GM19025 (cell line): Measurements from ENCODE around the gene MAP4K4.
"Not testable (repeated sequence)": the region's sequence is repeated elsewhere in the genome, so short reads cannot be mapped to it uniquely, and the experiment has no call there.

Source experiments
- ATAC-seq: cut with Tn5 transposase; IDR thresholded peaks from one replicate; pipeline ENCODE4 v1.9.1; 2021; ENCODE audit warnings: mild to moderate bottlenecking, low read depth, moderate library complexity; ENCODE audit not compliant: unreplicated experiment

The MAP4K4 gene

DNA sequence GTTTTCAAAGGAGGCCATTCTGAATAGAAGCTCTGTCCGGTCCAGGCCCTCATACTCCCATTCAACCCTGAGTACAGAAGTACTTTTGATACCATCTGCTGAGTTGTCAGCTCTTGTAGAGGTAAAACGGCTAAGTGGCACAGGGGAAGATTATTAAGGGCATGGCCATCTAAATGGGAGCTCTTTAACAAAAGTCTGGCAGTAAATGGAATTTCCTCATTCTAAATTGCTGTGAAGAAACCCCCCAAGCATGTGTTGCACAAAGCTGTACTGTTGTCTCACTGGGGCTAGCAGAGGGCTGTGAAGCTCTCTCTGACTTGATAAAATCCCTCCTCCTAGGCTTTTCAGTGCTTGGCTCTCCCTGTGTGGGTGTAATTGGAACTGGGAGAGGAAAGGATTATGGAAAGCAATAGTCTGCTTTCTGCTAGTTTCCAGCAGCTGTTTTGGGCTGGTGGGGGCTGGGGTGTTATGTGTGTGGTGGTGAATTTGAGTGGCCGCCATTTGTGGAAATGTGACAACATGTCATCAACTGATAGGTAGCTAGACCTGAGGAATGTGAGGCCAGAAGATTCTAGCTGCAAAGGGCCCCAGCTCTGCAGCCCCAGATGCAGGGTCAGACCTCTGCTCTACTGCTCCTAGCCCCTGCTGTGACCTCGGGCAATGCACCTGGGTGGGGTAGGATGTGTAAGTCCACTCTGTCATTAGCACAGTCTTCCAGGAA is 65.1 kb downstream of the MAP4K4 start:
- no peak for ATAC-seq

DNA sequence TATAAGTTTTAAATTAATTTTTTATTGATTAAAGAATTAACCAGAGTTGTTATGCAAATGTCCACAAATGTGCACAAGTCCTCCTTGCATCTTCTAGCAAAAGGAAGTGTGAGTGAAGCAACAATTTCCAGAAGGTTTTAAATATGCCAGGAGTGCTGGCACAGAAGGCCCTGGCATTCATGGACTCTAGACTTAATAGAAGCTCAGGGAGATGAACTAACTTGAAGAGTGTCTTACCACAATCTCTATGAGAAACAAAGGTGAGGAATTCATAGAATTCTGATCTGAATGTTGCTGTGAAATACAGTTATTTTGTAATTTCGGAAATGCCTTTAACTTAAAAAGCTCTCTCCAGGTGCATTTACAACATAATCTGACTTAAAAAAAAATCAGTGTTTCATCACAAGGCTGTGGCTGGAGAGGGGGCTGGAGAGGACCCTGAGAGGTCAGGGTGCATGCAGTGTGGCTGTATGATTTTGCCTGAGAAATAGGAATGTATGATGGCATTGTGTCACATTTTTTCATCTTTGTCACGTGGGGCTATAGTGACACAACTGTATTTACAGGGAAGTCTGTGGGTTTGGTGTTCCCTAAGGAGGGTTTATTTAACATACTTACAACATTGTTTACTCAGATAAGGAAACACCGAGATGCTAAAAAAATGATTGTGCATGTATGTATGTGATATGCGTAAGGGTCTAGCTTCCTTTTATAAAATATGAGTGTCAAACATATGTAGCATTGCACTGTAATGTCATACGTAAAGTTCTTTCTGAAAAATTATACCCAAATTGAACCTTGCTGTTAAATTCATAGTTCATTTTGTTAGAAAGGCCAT is 66.2 kb downstream of the MAP4K4 start:
- no peak for ATAC-seq

DNA sequence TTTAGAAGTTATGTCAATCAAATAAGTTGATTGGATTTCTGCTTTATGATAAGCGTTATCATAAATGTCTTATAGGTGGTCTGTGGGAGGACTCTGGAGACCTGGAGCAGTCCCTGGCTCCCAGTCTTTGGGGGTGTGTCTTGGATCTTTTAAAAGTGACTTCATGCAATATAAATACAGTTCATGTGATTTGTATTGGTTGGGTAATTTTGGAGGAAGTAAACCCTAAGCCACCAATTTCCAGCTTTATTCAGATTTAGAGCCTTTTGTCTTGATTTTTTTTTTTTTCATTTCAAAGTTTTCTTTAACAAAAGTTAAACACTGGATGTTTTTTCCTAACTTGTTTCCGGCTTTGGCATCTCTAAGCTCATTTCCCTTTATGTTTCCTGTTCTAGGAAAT is 68.8 kb downstream of the MAP4K4 start:
- no peak for ATAC-seq

DNA sequence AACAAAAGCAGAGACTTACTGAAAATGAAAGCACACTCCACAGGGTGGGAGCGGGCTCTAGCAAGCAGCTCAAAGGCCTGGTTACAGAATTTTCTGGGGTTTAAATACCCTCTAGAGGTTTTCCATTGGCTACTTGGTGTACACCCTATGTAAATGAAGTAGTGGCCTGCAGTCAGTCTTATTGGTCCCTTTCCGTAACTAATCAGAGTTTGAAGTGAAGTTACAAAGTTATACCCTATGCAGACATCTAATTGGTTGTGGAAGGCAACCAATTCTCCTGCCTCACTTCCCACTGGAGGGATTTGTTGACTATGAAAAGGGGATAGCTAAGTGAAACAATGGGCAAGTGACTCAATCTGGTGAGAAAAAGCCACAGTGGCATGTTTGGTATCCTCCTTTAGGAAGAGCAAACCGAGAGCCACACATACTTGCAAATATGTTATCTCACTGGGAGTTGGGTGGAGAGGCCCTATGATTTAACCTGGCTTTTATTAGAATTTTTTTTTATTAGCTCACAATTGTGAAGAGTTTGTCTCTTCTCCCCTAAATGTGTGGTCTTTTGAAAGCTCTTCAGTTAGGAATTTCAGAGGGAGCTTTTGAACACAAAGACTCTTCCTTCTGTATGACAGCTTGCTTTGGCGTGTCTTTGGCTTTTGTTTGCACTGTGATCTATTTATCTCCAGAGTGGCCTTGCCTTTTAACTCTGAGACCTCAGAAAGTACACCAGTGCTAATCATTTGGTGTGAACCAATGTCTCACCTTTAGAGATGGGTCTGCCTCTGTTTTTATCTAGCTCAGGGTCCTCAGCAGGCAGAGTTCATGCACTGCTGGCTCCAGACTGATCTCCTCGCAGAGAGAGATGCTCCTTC is 69.6 kb downstream of the MAP4K4 start:
- ATAC-seq = no peak

DNA sequence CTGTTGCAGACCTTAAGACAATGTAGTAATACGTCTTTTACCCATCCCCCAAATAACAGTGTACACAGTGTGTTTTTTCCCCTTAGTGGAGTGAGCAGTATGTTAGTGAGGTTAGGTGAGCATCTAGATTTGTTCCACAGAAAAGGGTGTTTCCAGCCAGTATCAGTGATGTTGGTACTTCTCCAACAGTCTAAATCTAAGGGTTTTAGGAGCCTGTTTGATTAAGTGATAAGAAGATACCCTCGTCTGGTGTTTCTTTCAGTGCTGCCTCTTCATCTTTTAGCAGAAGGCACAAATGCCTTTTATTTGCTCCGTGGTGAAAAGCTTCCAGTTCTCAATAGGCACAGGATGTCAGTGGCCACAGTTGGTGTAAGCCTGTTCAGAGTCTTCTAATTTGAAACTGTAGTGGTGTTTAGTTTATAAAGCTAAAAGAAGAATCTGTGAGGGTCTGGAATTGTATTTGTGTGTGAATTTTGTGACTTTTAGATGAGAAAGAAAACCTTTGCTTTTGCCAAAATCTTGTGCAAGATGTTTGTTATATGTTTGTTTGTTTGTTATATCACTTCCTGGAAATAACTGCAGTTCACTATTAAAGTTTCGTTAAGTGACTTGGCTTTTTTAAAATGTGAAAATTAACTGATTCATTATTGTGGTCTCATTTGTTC is 71.2 kb downstream of the MAP4K4 start:
- no peak for ATAC-seq

DNA sequence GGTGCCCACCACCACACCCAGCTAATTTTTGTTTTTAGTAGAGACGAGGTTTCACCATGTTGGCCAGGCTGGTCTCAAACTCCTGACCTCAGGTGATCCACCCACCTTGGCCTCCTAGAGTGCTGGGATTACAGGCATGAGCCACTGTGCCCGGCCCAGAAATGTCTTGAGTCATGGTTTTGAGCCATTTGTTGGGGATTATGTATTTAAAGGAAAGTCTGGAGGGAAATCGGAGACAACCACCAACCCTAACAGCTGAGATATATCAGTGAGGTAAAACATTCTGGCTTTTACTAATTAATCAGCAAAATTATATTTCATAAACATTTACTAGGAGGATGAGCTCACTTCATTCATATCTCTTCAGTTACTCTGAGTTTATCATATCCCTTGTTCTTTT is 72.2 kb downstream of the MAP4K4 start:
- not testable (repeated sequence) for ATAC-seq

DNA sequence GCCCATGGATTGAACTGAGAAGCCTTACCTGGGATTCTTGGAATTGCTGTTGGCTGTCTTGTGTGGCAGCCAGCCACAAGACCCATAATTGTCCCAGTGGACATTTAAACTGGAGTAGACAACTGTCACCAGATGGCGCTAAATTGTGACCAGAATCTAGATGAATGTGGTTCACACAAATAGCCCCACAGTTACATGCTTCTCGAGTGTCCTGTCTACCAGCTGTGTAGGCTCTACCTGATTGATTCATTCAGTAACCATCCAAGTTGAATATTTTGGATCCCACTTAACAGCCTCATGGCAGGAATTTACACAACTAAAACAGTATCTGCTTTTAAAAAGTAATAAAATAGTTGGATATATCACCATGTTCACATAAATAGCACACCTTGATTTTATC is 73.2 kb downstream of the MAP4K4 start:
- no peak for ATAC-seq

DNA sequence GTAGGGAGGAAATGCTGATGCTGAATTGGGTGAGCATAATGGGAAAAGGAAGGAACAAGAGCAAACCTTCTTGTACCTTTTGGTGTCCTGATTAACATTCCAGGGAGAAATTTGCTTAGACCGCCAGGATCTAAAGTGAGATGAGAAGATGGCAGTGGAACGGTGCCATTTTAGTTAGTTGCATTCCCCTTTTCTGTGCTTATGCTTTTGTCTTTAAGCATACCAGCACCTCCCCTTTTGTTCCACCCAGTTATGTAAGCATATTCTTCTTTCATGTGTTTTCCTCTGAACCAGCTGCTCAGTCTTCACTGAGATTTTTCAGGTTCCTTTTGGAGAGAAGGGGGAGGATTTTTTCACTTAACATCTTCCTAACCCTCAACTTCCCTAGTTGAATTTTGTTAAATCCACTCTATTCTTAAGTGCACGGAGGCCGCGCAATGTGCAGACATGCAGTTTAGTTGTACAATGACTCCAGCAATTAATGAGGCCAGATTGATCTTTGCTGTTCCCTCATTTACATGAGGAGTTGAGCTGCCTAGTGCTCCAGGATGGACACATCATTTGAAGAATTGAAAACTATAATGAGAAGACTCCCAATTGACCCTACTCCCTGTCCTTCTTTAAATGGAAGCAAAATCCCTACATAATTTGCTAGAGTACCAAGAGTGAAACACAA is 73.9 kb downstream of the MAP4K4 start:
- ATAC-seq = no peak

DNA sequence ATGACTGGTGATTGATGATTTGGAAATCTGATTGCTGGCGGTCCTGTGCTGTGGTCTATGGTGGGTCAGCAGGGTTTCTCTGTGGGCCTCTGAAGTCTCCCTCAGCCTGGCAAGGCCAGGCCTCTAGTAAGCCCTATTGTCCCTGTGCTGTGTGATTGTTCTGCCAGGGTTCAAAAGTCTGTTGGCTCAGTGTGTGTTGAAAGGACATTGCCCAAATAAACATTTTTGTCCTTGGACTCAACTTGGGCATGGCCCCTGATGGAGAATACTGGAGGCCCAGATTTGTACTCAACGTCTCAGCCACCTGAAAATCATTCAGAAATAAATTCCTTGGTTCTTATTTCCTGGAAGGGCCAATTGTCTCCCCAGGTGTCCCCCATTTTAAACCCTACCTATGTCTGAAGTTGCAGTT is 74.4 kb downstream of the MAP4K4 start:
- no peak for ATAC-seq

DNA sequence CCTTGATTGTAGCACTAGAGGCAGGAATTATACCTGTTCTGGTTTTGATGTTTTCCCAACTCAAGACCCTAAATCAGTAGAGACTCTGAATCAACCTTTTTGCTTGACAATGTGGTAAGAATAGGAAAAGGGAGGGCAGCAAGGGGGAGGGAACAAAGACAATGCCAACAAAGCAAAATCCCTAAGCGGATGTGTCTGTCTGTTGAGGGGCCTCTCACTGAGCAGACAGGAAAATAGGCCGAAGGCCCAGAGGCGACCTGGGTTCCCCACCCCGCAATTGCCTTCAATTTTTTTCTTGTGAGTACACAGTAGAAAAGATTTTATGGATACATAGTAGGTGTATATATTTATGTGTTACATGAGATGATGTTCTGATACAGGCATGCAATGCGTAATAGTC is 75.6 kb downstream of the MAP4K4 start:
- ATAC-seq = no peak

DNA sequence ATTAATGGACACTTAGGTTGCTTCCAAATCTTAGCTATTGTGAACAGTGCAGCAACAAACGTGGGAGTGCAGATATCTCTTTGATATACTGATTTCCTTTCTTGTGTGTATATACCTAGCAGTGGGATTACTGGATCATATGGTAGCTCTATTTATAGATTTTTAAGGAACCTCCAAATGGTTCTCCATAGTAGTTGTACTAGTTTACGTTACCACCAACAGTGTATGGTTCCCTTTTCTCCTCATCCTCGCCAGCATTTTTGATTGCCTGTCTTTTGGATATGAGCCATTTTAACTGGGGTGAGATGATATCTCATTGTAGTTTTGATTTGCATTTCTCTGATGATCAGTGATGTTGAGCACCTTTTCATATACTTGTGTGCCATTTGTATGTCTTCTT is 76.5 kb downstream of the MAP4K4 start:
- not testable (repeated sequence) for ATAC-seq

DNA sequence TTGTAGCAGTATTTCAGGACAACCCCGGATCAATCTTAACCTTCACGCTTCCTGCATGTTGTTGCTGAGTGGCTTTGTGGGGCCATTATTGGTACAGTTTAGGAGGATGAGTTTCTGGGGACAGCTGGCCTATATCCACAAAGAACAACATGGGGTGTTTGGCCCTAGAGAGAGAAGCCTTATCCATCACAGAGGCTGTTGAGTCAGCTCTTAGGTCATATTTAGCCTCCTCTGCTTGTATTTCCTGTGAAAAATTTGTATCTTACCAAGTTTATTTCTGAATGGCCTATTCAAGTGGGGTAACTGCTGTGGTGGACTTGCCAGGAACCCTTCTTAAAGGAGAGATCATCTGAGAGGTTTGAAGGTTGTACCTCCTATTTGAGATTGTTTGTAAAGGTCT is 77.6 kb downstream of the MAP4K4 start:
- ATAC-seq = no peak

DNA sequence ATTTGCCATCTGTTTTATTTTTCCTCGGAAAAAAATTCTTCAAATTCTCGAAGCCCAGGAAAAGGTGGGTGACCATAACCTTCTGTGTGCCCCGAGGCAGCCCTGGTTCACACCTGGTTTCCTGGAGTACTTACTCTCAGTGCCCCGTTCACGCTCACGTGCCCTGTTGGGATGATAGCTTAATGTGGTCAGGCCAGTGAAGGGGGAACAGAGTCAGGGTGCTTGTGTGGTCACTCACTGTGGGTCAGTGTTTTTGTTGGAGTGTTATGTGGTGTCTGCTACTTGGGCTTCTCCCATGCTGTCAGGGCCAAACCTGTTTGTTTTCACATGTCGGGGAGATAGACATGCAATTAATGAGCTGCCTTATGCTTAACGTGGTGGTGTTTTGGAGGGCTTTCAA is 78.1 kb downstream of the MAP4K4 start:
- ATAC-seq = no peak

DNA sequence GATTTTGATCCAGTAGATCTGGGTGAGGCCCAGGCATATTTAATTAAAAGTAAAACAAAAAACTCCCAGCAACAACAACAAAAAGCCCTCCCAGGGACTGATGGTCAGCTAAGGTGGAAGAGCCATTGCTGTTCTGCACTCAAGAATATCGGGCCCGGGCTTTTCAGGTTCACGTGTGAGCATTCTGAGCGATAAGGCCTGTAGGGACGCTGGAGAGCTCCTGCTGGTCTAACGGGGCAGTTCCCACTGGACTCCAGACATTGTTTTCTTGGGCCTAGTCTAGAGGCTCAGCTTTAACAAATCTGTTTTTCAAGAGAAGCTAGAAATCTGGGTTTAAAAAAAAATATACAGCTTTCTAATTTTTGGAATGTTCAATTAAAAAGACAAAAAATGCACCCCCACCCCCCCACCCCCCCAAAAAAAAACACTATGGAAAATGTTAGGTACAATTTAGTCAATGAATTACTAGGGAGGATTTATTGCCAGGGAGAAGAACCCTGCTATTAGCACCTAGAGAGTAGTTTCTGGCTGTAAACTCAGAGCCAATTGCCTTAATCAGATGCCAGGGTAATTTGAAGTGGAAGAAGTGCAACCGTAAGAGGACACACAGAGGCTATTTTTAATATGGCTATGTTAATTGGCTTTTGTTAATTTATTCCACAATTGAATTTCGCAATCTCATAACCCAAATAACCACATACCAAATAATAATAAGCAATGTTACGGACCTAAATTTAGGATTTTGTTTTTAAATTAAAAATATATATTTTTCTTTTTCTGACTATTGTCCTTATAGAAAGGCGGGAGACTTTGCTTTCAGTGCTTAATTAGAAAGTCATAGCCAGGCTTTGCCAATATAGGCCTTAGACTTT is 78.9 kb downstream of the MAP4K4 start:
- no peak for ATAC-seq

DNA sequence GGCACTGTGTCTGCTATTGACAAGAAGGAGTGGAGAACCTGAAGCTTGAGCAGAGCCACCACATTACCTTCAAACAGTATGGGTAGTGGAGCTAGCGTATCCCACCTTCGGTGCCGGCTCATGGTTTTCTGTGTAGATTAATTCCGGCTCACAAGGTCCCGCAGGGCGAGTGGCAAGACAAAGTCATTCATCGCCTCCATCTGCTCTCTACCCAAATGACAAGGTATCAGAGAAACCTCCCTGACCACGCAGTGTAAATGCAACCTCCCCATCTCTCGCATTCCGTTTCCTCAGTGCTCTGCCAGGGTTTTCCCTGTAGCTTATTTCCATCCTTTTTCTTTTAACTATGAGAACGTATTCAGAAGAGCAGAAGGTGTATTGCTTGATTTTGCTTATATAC is 79.8 kb downstream of the MAP4K4 start:
- no peak for ATAC-seq

DNA sequence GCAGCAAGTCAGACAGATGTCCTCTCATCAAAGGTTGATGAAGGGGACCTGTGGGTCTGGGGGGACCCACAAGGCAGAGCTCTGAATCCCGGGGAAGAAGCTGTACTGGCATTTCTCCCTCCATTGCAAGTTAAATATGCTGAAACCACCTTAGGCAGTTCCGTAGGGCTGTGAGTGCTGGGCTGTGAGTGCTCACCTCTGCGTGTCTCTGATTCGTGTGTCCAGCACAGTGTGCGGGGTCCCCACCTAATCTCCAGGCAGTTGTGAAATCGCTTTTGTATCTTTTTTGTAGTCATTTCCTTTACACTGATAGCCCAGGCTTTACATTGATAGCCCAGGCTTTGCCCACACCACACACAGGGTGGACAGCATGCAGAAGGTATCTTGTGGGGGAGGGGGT is 80.6 kb downstream of the MAP4K4 start:
- ATAC-seq = no peak

DNA sequence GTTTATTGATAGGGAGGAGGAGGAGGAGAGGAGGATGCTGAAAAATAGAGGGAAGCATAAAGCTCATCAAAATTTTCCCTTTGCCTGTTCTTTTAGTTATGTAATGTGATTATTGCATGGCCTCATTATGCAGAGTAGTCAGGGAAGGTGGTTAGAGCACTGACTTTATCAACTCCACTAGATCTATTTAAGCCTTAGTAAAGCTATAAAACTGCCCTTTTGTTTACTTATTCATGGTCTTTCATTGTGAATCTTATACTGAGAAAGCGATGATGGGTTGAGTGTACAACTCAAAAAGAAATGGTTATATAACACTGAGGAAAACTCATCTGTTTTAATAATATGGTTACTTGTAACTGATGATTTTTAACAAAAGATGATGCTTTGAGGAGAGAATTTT is 81.7 kb downstream of the MAP4K4 start:
- no peak for ATAC-seq

DNA sequence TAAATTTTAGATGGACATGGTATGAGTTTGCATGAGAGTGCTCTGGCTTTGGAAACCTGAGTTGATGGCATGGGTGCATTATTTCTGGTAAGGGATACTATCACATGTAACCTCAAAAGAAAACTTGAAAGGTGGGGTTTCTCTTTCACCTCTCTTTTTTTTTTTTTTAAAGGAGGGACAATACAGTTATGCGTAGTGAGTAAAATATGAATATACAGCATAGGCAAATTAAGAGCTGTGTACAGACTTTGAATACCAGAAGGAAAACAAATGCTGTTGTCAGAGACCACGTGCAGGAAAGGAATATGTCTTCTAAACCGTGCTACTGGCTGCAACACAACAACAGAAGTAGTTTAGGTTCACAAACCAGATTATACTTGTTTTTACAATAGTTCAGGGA is 82.1 kb downstream of the MAP4K4 start:
- no peak for ATAC-seq

DNA sequence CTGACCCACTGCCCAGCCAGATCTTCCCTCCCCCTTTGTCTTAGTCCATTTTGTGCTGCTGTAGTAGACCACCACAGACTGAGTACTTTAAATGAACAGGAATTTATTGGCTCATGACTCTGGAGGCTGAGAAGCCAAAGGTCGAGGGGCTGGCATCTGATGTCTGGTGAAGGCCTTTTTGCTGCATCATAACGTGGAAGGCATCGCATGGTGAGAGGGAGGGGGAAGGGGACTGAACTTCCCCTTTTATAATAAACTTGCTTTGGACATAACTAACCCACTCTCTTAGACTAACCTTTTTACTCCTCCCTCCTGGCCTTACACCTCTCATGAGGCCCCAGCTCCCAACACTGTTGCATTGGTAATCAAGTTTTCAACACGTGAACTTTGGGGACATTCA is 83.8 kb downstream of the MAP4K4 start:
- no peak for ATAC-seq
